HG03521 (cell line): ENCODE measurements around the gene TSC22D1.
"Not testable (repeated sequence)": the region's sequence is repeated elsewhere in the genome, so short reads cannot be mapped to it uniquely, and the experiment has no call there.

Experiments
- ATAC-seq: cut with Tn5 transposase; IDR thresholded peaks from one replicate; pipeline ENCODE4 v1.9.1; 2021; ENCODE audit warnings: mild to moderate bottlenecking, moderate library complexity; ENCODE audit not compliant: unreplicated experiment

Gene TSC22D1

GRCh38 chr13:44575741-44576350 lies at the start of gene TSC22D1:
TSS of gene TSC22D1 (minus strand) at chr13:44576330. CDS start at chr13:44576074, 256 bp downstream.
- no peak for ATAC-seq

GRCh38 chr13:44622708-44623107 lies 46.6 kb upstream of the TSC22D1 start:
- no peak for ATAC-seq

- ATAC-seq = no peak
Measured at GRCh38 chr13:44622261-44622660, 46.1 kb upstream of the TSC22D1 start.

- no peak for ATAC-seq
Measured at GRCh38 chr13:44620057-44620456, 43.9 kb upstream of the TSC22D1 start.

GRCh38 chr13:44619651-44620050 lies 43.5 kb upstream of the TSC22D1 start:
- ATAC-seq = no peak

- ATAC-seq = no peak
Measured at GRCh38 chr13:44618326-44618725, 42.2 kb upstream of the TSC22D1 start.

- ATAC-seq = no peak
Measured at GRCh38 chr13:44617648-44618047, 41.5 kb upstream of the TSC22D1 start.

- ATAC-seq = no peak
Measured at GRCh38 chr13:44609137-44609536, 33.0 kb upstream of the TSC22D1 start.

- no peak for ATAC-seq
Measured at GRCh38 chr13:44605721-44606120, 29.6 kb upstream of the TSC22D1 start.

GRCh38 chr13:44605275-44605674 lies 29.1 kb upstream of the TSC22D1 start:
- ATAC-seq = no peak

GRCh38 chr13:44601586-44601985 lies 25.5 kb upstream of the TSC22D1 start:
- ATAC-seq = no peak

GRCh38 chr13:44593861-44594592 lies 17.9 kb upstream of the TSC22D1 start:
- ATAC-seq = not testable (repeated sequence)

- no peak for ATAC-seq
Measured at GRCh38 chr13:44592216-44592847, 16.2 kb upstream of the TSC22D1 start.

- ATAC-seq = no peak
Measured at GRCh38 chr13:44591316-44591715, 15.2 kb upstream of the TSC22D1 start.

GRCh38 chr13:44583137-44583536 lies 7.0 kb upstream of the TSC22D1 start:
- no peak for ATAC-seq

- ATAC-seq = no peak
Measured at GRCh38 chr13:44578067-44578400, 1.9 kb upstream of the TSC22D1 start.

- peak; percentile 55 for ATAC-seq
Measured at GRCh38 chr13:44577236-44578066, 1.3 kb upstream of the TSC22D1 start.

- ATAC-seq = peak; percentile 18
Measured at GRCh38 chr13:44576351-44577235, 463 bp upstream of the TSC22D1 start.

GRCh38 chr13:44575035-44575434 lies 1.1 kb downstream of the TSC22D1 start:
- ATAC-seq = no peak

- no peak for ATAC-seq
Measured at GRCh38 chr13:44574466-44574855, 1.7 kb downstream of the TSC22D1 start.
